ENCODE measurements around the gene RITA1. TPM values are rescaled to one million over a fixed set of nuclear protein-coding genes. Genes with fewer than 3 reads are reported as not detected.

Gene RITA1
- total RNA-seq, 1 donor, result 22.4 TPM

DNA sequence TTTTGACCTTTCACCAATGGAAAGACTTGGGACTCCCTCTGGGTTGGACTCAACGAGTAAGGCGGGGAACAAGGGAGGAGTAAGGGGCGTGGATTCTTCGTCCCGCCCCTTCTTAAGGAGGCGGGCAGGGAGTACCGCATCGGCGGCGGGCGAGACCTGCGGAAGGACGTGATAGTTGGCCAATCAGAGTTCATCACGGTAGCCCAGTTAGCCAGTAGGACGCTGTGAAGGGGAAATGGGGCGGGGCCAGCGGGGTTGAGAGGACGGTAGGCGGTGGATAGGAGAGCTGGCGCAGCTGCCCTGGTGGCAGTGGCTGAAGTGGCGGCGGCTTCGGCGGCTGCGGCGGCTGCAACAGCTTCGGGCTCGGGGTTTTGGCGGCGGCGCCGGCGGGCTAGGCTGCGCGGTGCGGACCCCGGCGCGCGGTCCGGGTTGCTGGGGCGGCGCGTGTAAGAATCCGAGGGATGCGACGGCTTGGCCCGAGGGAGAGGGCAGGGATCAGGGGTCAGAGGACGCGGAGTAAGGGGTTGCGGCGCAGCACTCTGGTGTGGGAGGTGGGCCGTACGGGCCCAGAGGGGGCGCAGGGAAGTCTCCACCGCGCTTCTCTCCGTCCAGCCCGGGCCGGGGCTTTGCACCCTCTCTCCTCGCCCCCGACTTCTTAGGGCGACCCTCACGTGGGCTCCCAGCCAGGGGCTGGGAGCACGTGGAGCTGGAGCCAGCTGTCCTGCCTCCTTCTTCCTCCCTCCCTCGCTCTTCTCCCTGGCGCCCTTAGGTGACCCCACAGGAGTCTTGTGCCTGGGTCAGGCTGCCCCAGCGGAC is 35.9 kb downstream of the RITA1 start, which contains the start of gene TPCN1:
TSS of gene TPCN1 (plus strand) at position 284 of the 816 bp plus-strand sequence. CDS start 5,389 bp downstream, outside the sequence.
- Histone ChIP-seq H3K36me3 (ENCODE audit: insufficient read depth, low read length) (no peaks in the 10 kb centered on the region), H3K79me2 (ENCODE audit: insufficient read depth, low read length) (peaks cover 11% of the 10 kb centered on the region), H3K27me3 (ENCODE audit: insufficient read depth, low read length) (no peaks in the 10 kb centered on the region), H3K27ac (ENCODE audit: low read depth, low read length) (peak within 1 kb of the TSS; percentile 88), H3K9me3 (ENCODE audit: low read depth, low read length) (no peaks in the 10 kb centered on the region), H2AFZ (ENCODE audit: low read length) (peak within 1 kb of the TSS; percentile 98), H3K4me2 (ENCODE audit: insufficient read depth, low read length) (peak within 1 kb of the TSS; percentile 92), H3K4me3 (ENCODE audit: insufficient read depth, low read length) (peak within 1 kb of the TSS; percentile 94), H3K4me1 (ENCODE audit: insufficient read depth, low read length) (peaks cover 31% of the 10 kb centered on the region), H4K20me1 (ENCODE audit: insufficient read depth, low read length) (no peaks in the 10 kb centered on the region)
- DNase-seq (ENCODE audit: insufficient read length, low spot score, missing footprints), result peak; percentile 98
- TF ChIP-seq CTCF (IDR thresholded peaks at IDR 0.05; ENCODE audit: extremely low read depth, low read depth, low read length), result no peak

- Histone ChIP-seq H3K36me3 (ENCODE audit: insufficient read depth, low read length) (peaks cover 6% of the 10 kb centered on the region), H3K4me3 (ENCODE audit: insufficient read depth, low read length) (peak overlapping the region; percentile 94), H3K4me2 (ENCODE audit: insufficient read depth, low read length) (peak overlapping the region; percentile 85), H2AFZ (ENCODE audit: low read length) (peak overlapping the region; percentile 52), H4K20me1 (ENCODE audit: insufficient read depth, low read length) (no peaks in the 10 kb centered on the region), H3K9me3 (ENCODE audit: low read depth, low read length) (no peaks in the 10 kb centered on the region), H3K27me3 (ENCODE audit: insufficient read depth, low read length) (no peaks in the 10 kb centered on the region), H3K27ac (ENCODE audit: low read depth, low read length) (peak overlapping the region; percentile 88), H3K79me2 (ENCODE audit: insufficient read depth, low read length) (peaks cover 11% of the 10 kb centered on the region), H3K4me1 (ENCODE audit: insufficient read depth, low read length) (peaks cover 23% of the 10 kb centered on the region)
- no peak for TF ChIP-seq CTCF (IDR thresholded peaks at IDR 0.05; ENCODE audit: extremely low read depth, low read depth, low read length)
- peak; percentile 62 for DNase-seq (ENCODE audit: insufficient read length, low spot score, missing footprints)
Observed at GRCh38 chr12:113221997-113222729, 36.6 kb downstream of the RITA1 start.

GRCh38 chr12:113222730-113223531 is 37.4 kb downstream of the RITA1 start:
- no peaks in the 10 kb centered on the region for H3K27me3 ChIP-seq (ENCODE audit: insufficient read depth, low read length)
- peak overlapping the region; percentile 52 for H2AFZ ChIP-seq (ENCODE audit: low read length)
- no peaks in the 10 kb centered on the region for H4K20me1 ChIP-seq (ENCODE audit: insufficient read depth, low read length)
- H3K9me3 ChIP-seq (ENCODE audit: low read depth, low read length), result no peaks in the 10 kb centered on the region
- DNase-seq (ENCODE audit: insufficient read length, low spot score, missing footprints), result peak; percentile 92
- peaks cover 14% of the 10 kb centered on the region for H3K36me3 ChIP-seq (ENCODE audit: insufficient read depth, low read length)
- peak overlapping the region; percentile 88 for H3K27ac ChIP-seq (ENCODE audit: low read depth, low read length)
- no peak for TF ChIP-seq CTCF (IDR thresholded peaks at IDR 0.05; ENCODE audit: extremely low read depth, low read depth, low read length)
- peaks cover 11% of the 10 kb centered on the region for H3K79me2 ChIP-seq (ENCODE audit: insufficient read depth, low read length)
- H3K4me2 ChIP-seq (ENCODE audit: insufficient read depth, low read length), result peak overlapping the region; percentile 85
- H3K4me1 ChIP-seq (ENCODE audit: insufficient read depth, low read length), result peaks cover 17% of the 10 kb centered on the region
- peak overlapping the region; percentile 94 for H3K4me3 ChIP-seq (ENCODE audit: insufficient read depth, low read length)

All from osteoblast (primary cell).